ENCODE results near the gene KAT8.

Gene KAT8

GRCh38 chr16:31086629-31086906 is 30.9 kb upstream of the KAT8 start:
- no peaks in the 10 kb centered on the region for H3K27me3 ChIP-seq
- H3K4me1 ChIP-seq = no peaks in the 10 kb centered on the region; the same call in 1 of the 2 replicates
- H3K36me3 ChIP-seq = peaks cover 16% of the 10 kb centered on the region
- DNase-seq = no peak
- no peak overlapping the region for H3K4me3 ChIP-seq (ENCODE audit: low read depth, low read length)
- no peaks in the 10 kb centered on the region for H3K9me3 ChIP-seq
- TF ChIP-seq, protein P1, sequence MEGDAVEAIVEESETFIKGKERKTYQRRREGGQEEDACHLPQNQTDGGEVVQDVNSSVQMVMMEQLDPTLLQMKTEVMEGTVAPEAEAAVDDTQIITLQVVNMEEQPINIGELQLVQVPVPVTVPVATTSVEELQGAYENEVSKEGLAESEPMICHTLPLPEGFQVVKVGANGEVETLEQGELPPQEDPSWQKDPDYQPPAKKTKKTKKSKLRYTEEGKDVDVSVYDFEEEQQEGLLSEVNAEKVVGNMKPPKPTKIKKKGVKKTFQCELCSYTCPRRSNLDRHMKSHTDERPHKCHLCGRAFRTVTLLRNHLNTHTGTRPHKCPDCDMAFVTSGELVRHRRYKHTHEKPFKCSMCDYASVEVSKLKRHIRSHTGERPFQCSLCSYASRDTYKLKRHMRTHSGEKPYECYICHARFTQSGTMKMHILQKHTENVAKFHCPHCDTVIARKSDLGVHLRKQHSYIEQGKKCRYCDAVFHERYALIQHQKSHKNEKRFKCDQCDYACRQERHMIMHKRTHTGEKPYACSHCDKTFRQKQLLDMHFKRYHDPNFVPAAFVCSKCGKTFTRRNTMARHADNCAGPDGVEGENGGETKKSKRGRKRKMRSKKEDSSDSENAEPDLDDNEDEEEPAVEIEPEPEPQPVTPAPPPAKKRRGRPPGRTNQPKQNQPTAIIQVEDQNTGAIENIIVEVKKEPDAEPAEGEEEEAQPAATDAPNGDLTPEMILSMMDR (IDR thresholded peaks at IDR 0.05; ENCODE audit: low read depth, low read length) = no peak

DNA sequence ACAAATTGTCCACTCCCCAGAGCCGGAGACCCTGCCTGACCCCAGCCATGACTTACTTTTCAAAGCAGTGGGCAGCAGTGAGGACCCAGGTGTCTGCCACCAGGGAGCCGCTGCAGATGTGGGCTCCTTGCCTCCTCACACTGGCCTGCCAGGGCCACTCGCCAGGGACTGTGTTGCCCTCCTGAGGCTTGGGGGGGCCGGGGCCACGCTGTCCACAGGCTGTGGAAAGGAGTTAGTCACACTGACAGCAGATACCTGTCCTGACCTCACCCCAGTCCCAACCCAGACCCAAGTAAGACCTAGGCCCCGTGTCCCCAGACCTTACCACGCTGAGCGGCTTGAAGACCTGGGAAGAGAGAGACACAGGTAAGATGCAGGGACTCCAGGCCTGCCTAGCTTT is 30.0 kb upstream of the KAT8 start:
- H3K4me3 ChIP-seq (ENCODE audit: low read depth, low read length) = no peak overlapping the region
- no peaks in the 10 kb centered on the region; the same call in 1 of the 2 replicates for H3K4me1 ChIP-seq
- peaks cover 16% of the 10 kb centered on the region for H3K36me3 ChIP-seq
- no peak for DNase-seq
- no peaks in the 10 kb centered on the region for H3K9me3 ChIP-seq
- no peaks in the 10 kb centered on the region for H3K27me3 ChIP-seq
- TF ChIP-seq, protein P1 (IDR thresholded peaks at IDR 0.05; ENCODE audit: low read depth, low read length) = no peak

DNA sequence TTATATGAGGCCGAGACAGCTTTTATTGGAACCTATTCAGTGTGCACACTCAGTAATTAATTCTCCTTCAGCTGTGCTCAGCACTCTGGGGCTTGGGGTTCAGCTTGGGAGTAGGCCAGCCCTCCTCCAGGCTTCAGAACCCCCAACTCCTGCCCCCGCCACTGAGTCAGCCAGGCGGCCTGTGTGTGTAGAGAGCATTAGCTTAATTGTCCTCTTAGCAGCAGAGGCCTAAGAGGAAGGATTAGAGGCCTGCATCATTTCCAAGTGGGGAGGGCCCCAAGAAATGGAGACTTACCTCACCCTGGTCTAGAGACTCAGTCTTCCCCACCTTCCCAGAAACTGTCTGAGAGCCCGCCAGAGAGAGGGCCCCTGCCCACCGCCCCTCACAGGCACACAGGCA is 29.5 kb upstream of the KAT8 start:
- no peak overlapping the region for H3K4me3 ChIP-seq (ENCODE audit: low read depth, low read length)
- no peaks in the 10 kb centered on the region; the same call in 1 of the 2 replicates for H3K4me1 ChIP-seq
- H3K36me3 ChIP-seq = peaks cover 16% of the 10 kb centered on the region
- DNase-seq = no peak
- TF ChIP-seq, protein P1 (IDR thresholded peaks at IDR 0.05; ENCODE audit: low read depth, low read length) = no peak
- H3K27me3 ChIP-seq = no peaks in the 10 kb centered on the region
- H3K9me3 ChIP-seq = no peaks in the 10 kb centered on the region

DNA sequence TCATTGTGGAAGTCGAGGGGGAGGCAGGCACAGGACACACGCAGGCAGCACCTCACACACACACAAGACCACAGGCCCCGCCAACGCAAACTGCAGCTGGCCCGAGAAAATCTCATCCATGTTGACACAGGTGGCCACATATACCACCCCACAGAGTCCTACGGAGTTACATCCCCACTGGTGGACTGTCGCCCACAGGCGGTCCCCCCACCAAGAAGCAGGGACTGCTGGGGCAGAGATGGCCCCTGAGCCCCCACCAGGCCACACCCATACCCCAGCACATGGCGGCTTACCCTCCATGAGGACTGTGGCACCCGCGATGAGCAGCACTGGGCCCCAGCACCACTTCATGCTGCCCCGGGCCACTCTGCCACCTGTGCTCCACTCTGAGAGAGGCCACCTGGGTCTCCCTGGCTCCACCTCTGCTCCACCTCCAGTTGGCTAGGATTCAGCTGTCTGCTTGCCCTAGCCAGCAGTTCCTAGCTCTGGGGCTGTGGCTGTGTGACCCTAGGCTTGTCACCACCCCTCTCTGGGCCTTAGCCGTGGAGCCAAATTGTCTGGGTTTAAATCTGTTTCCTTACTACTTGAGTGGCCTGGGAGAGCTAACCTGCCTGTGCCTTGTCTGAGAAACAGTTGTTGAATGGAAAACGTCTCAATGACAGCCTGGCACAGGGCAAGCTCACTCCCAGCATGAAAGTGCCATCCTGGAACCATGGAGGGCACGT is 28.8 kb upstream of the KAT8 start, which contains the start of gene PRSS53:
PRSS53 (minus strand) TSS at position 485 of the 725 bp plus-strand sequence; CDS start at position 351, 134 bp downstream.
- no peak for DNase-seq
- Histone ChIP-seq H3K36me3 (peaks cover 10% of the 10 kb centered on the region), H3K27me3 (no peaks in the 10 kb centered on the region), H3K9me3 (no peaks in the 10 kb centered on the region), H3K4me3 (ENCODE audit: low read depth, low read length) (no peak within 1 kb of the TSS), H3K4me1 (no peaks in the 10 kb centered on the region; the same call in 1 of the 2 replicates)
- TF ChIP-seq, protein P1 (IDR thresholded peaks at IDR 0.05; ENCODE audit: low read depth, low read length) = no peak

DNA sequence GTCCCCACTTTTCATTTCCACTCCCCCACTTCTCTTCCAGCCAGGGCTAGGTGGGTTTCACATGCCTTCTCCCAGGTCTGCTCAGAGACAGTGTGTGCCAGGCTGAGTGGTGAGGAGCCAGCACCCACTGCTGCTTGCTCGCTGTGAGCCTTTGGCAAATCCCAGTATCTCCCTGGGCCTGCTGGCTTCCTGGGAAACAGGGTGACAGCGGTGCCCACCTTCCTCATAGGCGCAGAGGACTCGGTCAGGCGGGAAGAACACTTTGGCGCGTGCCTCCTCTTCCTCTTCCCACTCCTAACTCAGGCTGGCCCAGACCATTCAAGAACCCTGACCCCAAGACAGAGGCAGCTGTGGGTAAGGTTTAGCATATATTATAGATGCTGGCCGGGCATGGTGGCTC is 28.3 kb upstream of the KAT8 start:
- DNase-seq = no peak

DNA sequence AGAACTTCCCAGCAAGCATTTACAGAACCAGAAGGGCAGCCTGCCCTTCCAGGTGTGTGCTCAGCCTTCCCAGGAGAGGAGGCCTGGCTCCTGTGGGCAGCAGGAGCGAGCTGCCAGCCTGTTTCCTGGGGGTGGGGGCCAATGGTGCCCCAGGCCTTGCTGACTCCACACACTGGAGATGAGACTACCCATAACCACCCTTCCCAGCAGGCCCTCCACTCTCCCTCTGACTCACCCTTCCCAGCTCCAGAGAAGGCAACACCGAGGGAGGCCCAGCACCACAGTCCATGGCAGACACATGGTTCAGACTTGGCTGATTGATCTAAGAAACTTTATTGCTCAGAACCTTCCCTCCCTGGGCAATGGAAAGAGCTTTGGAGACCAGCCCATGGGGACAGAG is 26.9 kb upstream of the KAT8 start:
- H3K36me3 ChIP-seq = peaks cover 10% of the 10 kb centered on the region
- no peaks in the 10 kb centered on the region for H3K9me3 ChIP-seq

More for the DNA sequence above, 28.3 kb upstream of the KAT8 start:
- no peaks in the 10 kb centered on the region for H3K27me3 ChIP-seq
- no peaks in the 10 kb centered on the region for H3K9me3 ChIP-seq
- TF ChIP-seq, protein P1 (IDR thresholded peaks at IDR 0.05; ENCODE audit: low read depth, low read length) = no peak
- H3K36me3 ChIP-seq = peaks cover 10% of the 10 kb centered on the region
- no peaks in the 10 kb centered on the region for H3K4me1 ChIP-seq
- no peak overlapping the region for H3K4me3 ChIP-seq (ENCODE audit: low read depth, low read length)

More for the DNA sequence above, 26.9 kb upstream of the KAT8 start:
- DNase-seq = no peak
- Histone ChIP-seq H3K4me1 (no peaks in the 10 kb centered on the region), H3K27me3 (no peaks in the 10 kb centered on the region), H3K4me3 (ENCODE audit: low read depth, low read length) (no peak overlapping the region)
- TF ChIP-seq, protein P1 (IDR thresholded peaks at IDR 0.05; ENCODE audit: low read depth, low read length) = no peak
